ENCODE results near the gene FAHD2A. TPM values are rescaled to one million over a fixed set of nuclear protein-coding genes. Genes with fewer than 3 reads are reported as not detected.

Gene FAHD2A
- total and polyA plus RNA-seq, 2 of the 8 experiments (the other 6 are each of a cell fraction or from before 2014, with no cell fraction given), result 24.2 to 26.7 TPM

DNA sequence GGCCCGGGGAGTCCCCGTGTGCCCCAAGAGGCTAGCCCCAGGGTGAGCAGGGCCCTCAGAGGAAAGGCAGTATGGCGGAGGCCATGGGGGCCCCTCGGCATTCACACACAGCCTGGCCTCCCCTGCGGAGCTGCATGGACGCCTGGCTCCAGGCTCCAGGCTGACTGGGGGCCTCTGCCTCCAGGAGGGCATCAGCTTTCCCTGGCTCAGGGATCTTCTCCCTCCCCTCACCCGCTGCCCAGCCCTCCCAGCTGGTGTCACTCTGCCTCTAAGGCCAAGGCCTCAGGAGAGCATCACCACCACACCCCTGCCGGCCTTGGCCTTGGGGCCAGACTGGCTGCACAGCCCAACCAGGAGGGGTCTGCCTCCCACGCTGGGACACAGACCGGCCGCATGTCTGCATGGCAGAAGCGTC, 16.9 kb upstream of the FAHD2A start:
- Histone ChIP-seq H4K20me1 (replicated peaks in 1 of 2; ENCODE audit: control insufficient read depth in 1 of 2, insufficient read depth in 2 of 2, low read length in 2 of 2) (no peaks in the 10 kb centered on the region), H3K4ac (replicated peaks; ENCODE audit: insufficient read length, low read depth, low read length) (no peak overlapping the region), H2BK5ac (ENCODE audit: low read depth, low read length) (no peak overlapping the region), H3K9ac (replicated peaks in 1 of 4; ENCODE audit: extremely low read depth in 1 of 4, low read depth in 3 of 4, low read length in 3 of 4) (no peak overlapping the region), H2AFZ (ENCODE audit: low read length) (no peak overlapping the region), H2BK20ac (ENCODE audit: low read length) (no peak overlapping the region), H3K23ac (ENCODE audit: insufficient read length) (no peak overlapping the region), H4K8ac (ENCODE audit: extremely low read depth, insufficient read depth, low read length) (no peak overlapping the region), H2BK120ac (replicated peaks; ENCODE audit: low read depth, low read length) (no peak overlapping the region), H3K4me1 (replicated peaks in 1 of 4; ENCODE audit: control insufficient read depth in 3 of 4, insufficient read depth in 4 of 4, low read length in 3 of 4) (no peaks in the 10 kb centered on the region; a peak in 1 of 7 replicates), H4K91ac (replicated peaks; ENCODE audit: insufficient read length, low read length) (no peak overlapping the region), H3K18ac (ENCODE audit: extremely low read depth, low read length) (no peak overlapping the region), H3K9me3 (ENCODE audit: insufficient read depth in 2 of 2, low read depth in 1 of 2, low read length in 1 of 2) (peaks cover 53 to 88% of the 10 kb centered on the region in 2 experiments), H2BK15ac (ENCODE audit: low read length) (no peak overlapping the region), H3K27me3 (replicated peaks in 1 of 4; ENCODE audit: control insufficient read depth in 3 of 4, extremely low read depth in 1 of 4, insufficient read depth in 3 of 4, low read length in 3 of 4) (peaks cover 0 to 2% (median 0%) of the 10 kb centered on the region in 4 experiments; a peak in 1 of 7 replicates), H3K14ac (ENCODE audit: insufficient read length) (no peak overlapping the region), H2BK12ac (ENCODE audit: low read depth, low read length) (no peak overlapping the region), H3K56ac (replicated peaks; ENCODE audit: insufficient read length, low read depth, low read length) (no peak overlapping the region), H2AK5ac (ENCODE audit: low read depth, low read length) (no peak overlapping the region), H3K79me2 (ENCODE audit: control insufficient read depth in 1 of 2, insufficient read depth in 2 of 2, low read length in 2 of 2) (no peaks in the 10 kb centered on the region), H3K4me3 (ENCODE audit: extremely low read depth in 1 of 4, insufficient read depth in 2 of 4, low read depth in 3 of 4, low read length in 4 of 4) (no peak overlapping the region), H4K5ac (ENCODE audit: insufficient read length, low read depth, low read length) (no peak overlapping the region), H3K79me1 (ENCODE audit: low read depth, low read length) (no peaks in the 10 kb centered on the region), H3K4me2 (ENCODE audit: insufficient read depth in 1 of 2, low read depth in 2 of 2, low read length in 2 of 2) (no peak overlapping the region), H3K27ac (ENCODE audit: low read depth, low read length) (no peak overlapping the region), H3K23me2 (ENCODE audit: low read depth, low read length) (no peaks in the 10 kb centered on the region), H3K36me3 (ENCODE audit: control insufficient read depth in 2 of 4, insufficient read depth in 4 of 4, low read length in 3 of 4) (no peaks in the 10 kb centered on the region)
- no peak for DNase-seq (ENCODE audit: low read depth in 1 of 2, low spot score in 2 of 2)
- POLR2A ChIA-PET (ENCODE audit: partially characterized antibody), result no interaction called here
- CTCF ChIA-PET (ENCODE audit: partially characterized antibody), result interaction anchor here (2.0 kb wide), 1 partner anchor 18 kb away, joined by 6 read pairs; the partner anchor contains the start of gene FAHD2A
- WGBS, 2 experiments (ENCODE audit: extremely low coverage in 1 of 2, insufficient coverage in 1 of 2, insufficient read length in 1 of 2, insufficient replicate concordance in 2 of 2, low coverage in 1 of 2, low lambda C conversion rate in 2 of 2, missing lambda C conversion rate in 1 of 2), result 83% methylated on average over 12 of the region's 12 CpGs; no CpG with 5 or more reads in 1 of the 2 experiments
- FAIRE-seq, result no peak
- TF ChIP-seq EP300 (IDR thresholded peaks at IDR 0.05; ENCODE audit: borderline replicate concordance in 1 of 2, low read depth in 2 of 2, low read length in 2 of 2), result no peak
- TF ChIP-seq EZH2 (IDR thresholded peaks at IDR 0.05; ENCODE audit: low read depth, low read length, severe bottlenecking), result no peak
